Endothelial cell of umbilical vein (primary cell): ENCODE measurements around the gene TXNRD1. TPM values are rescaled to one million over a fixed set of nuclear protein-coding genes. Genes with fewer than 3 reads are reported as not detected.

Experiments used
- BruUV-seq: library from RNA; stranded (reverse); fragments of 400-500 nt; replicated peaks from 2 replicates; lab custom pipeline; 2021; lab: Mats Ljungman, UMichigan
- CTCF ChIA-PET: fragments of 300-600, 350-600 bp; sonication (Branson Sonifier 250); formaldehyde crosslinking; loops from one replicate; lab custom pipeline; 2021; ENCODE audit warnings: antibody characterized with exemption, inconsistent platforms; lab: Charles Lee
- POLR2A ChIA-PET: fragments of 300-600, 350-600 bp; sonication (Branson Sonifier 250); formaldehyde crosslinking; loops from one replicate; lab custom pipeline; 2021; ENCODE audit warnings: antibody characterized with exemption, inconsistent platforms; lab: Charles Lee
- DNase-seq: peaks from one replicate; pipeline ENCODE4 v3.0.0-alpha.2; 2011; ENCODE audit warnings: low read depth, low spot score
- FAIRE-seq: peaks from 2 replicates; lab custom pipeline; 2011; peaks lifted over from hg19 to GRCh38; lab: Jason Lieb, UNC
- H2AFZ ChIP-seq: 2 replicates; pipeline ENCODE4 v1.6.0; 2012; ENCODE audit warnings: low read depth, low read length, control low read depth, inconsistent platforms
- H3K27ac ChIP-seq: 2 replicates; pipeline ENCODE4 v1.5.1; 2011; ENCODE audit warnings: low read depth, mild to moderate bottlenecking, control low read depth, low read length, moderate library complexity; ENCODE audit not compliant: insufficient read depth
- H3K27me3 ChIP-seq, 2 experiments: 2 replicates each; pipeline versions ENCODE4 v1.6.0 to v1.6.1; 2011; ENCODE audit warnings: low read length in 2 of 2, mixed read lengths in 1 of 2; ENCODE audit not compliant: control insufficient read depth in 2 of 2, insufficient read depth in 2 of 2
- H3K36me3 ChIP-seq, 2 experiments: 2 replicates in 1 of 2; 3 replicates in 1 of 2; pipeline ENCODE4 v1.5.1; 2011; ENCODE audit warnings: low read length in 2 of 2, mild to moderate bottlenecking in 1 of 2, moderate library complexity in 1 of 2; ENCODE audit not compliant: control insufficient read depth in 2 of 2, insufficient read depth in 2 of 2; ENCODE audit errors: extremely low read depth in 1 of 2
- H3K4me1 ChIP-seq: 3 replicates; pipeline ENCODE4 v1.5.1; 2011; ENCODE audit warnings: mild to moderate bottlenecking, low read length; ENCODE audit not compliant: control insufficient read depth, insufficient read depth; ENCODE audit errors: extremely low read depth
- H3K4me2 ChIP-seq: 2 replicates; pipeline ENCODE4 v1.6.1; 2011; ENCODE audit warnings: low read length, control low read depth, mixed read lengths; ENCODE audit not compliant: insufficient read depth
- H3K4me3 ChIP-seq, 3 experiments: fragments of 200-600 bp in 1 of 3; sonication (generic), shearing (Covaris generic) in 1 of 3; replicated peaks in 1 of 3; 2 replicates each; pipeline ENCODE4 v1.5.1; 2011 to 2016; ENCODE audit warnings: control low read depth in 3 of 3, low read length in 3 of 3, mild to moderate bottlenecking in 2 of 3, inconsistent platforms in 1 of 3, low read depth in 1 of 3, moderate library complexity in 1 of 3; ENCODE audit not compliant: insufficient read depth in 1 of 3
- H3K79me2 ChIP-seq: 2 replicates; pipeline ENCODE4 v1.6.0; 2012; ENCODE audit warnings: low read length, inconsistent platforms; ENCODE audit not compliant: control insufficient read depth, insufficient read depth
- H3K9ac ChIP-seq: replicated peaks from 2 replicates; pipeline ENCODE3; 2011; ENCODE audit warnings: low read length, control low read depth; ENCODE audit not compliant: insufficient read depth; ENCODE audit errors: extremely low read depth
- H3K9me1 ChIP-seq: replicated peaks from 3 replicates; pipeline ENCODE4 v1.6.0; 2011; ENCODE audit warnings: mild to moderate bottlenecking, low read length; ENCODE audit not compliant: control insufficient read depth, insufficient read depth; ENCODE audit errors: extremely low read depth
- H3K9me3 ChIP-seq: replicated peaks from 2 replicates; pipeline ENCODE4 v1.5.1; 2012; ENCODE audit warnings: low read length, inconsistent platforms; ENCODE audit not compliant: control insufficient read depth, insufficient read depth
- H4K20me1 ChIP-seq: replicated peaks from 2 replicates; pipeline ENCODE3; 2011; ENCODE audit warnings: mild to moderate bottlenecking, low read length; ENCODE audit not compliant: control insufficient read depth, insufficient read depth; ENCODE audit errors: extremely low read depth
- EZH2 ChIP-seq: IDR thresholded peaks from 2 replicates; pipeline ENCODE4 v1.6.1; 2012; ENCODE audit warnings: borderline replicate concordance, low read depth, mild to moderate bottlenecking, moderate library complexity, low read length, inconsistent platforms; ENCODE audit not compliant: severe bottlenecking
- FOS ChIP-seq: IDR thresholded peaks from 2 replicates; pipeline ENCODE4 v1.6.1; 2011; ENCODE audit warnings: mild to moderate bottlenecking, low read length, moderate library complexity, borderline replicate concordance; ENCODE audit not compliant: insufficient read depth
- GATA2 ChIP-seq: IDR thresholded peaks from 2 replicates; pipeline ENCODE4 v1.7.0; 2011; ENCODE audit warnings: low read depth, mild to moderate bottlenecking, moderate library complexity, mixed read lengths, low read length; ENCODE audit not compliant: insufficient read length, insufficient read depth
- JUN ChIP-seq: IDR thresholded peaks from 2 replicates; pipeline ENCODE4 v1.6.1; 2011; ENCODE audit warnings: borderline replicate concordance, low read depth; ENCODE audit not compliant: insufficient read length, insufficient read depth
- MYC ChIP-seq: IDR thresholded peaks from one replicate; pipeline ENCODE4 v1.6.1; 2011; ENCODE audit warnings: mild to moderate bottlenecking, low read depth, low read length
- POLR2A ChIP-seq: IDR thresholded peaks from 2 replicates; pipeline ENCODE4 v1.6.1; 2012; ENCODE audit warnings: low read depth, mild to moderate bottlenecking, control low read depth, low read length
- POLR2AphosphoS5 ChIP-seq: IDR thresholded peaks from 2 replicates; pipeline ENCODE4 v1.6.1; 2012; ENCODE audit warnings: low read depth, mild to moderate bottlenecking, control low read depth, low read length, moderate library complexity; ENCODE audit not compliant: insufficient read depth
- dilution Hi-C: fragments of 300-500 bp; cut with MboI; formaldehyde crosslinking; loops from one replicate; pipeline ENCODE4 v1.15.0; 2019; ENCODE audit warnings: low sequenced_read_pairs; ENCODE audit not compliant: extremely low pct_ligation_motif_present
- intact Hi-C: fragments of 100-400 bp; cut with micrococcal nuclease; formaldehyde crosslinking; loops from one replicate; pipeline ENCODE4 v1.10.0; 2022
- polyA plus RNA-seq, 4 experiments: library from polyadenylated mRNA; depleted of rRNA in 3 of 4; stranded (reverse) in 3 of 4; unstranded in 1 of 4; fragments of >200 nt; gene quantifications; 2 replicates each; pipeline versions ENCODE4 v1.2.1 to v1.2.3, GENCODE V29; 2011 to 2012; ENCODE audit warnings: missing spikeins in 1 of 4
- total RNA-seq: library from RNA; stranded (reverse); gene quantifications from 2 replicates; pipeline ENCODE4 v1.2.3, GENCODE V29; 2021
- TF ChIP-seq, protein P1 (sequence below): IDR thresholded peaks from 2 replicates; pipeline ENCODE4 v1.6.1; 2011; ENCODE audit not compliant: insufficient read depth, insufficient read length
- TF ChIP-seq, protein P2 (sequence below), 2 donors: IDR thresholded peaks; 1 replicate in 1 of 2; 2 replicates in 1 of 2; pipeline ENCODE4 v1.5.1; 2011; ENCODE audit warnings: low read length in 2 of 2, mild to moderate bottlenecking in 2 of 2, moderate library complexity in 2 of 2, control low read depth in 1 of 2, inconsistent platforms in 1 of 2, low read depth in 1 of 2; ENCODE audit not compliant: insufficient read depth in 1 of 2; ENCODE audit errors: extremely low read depth in 1 of 2

Gene TXNRD1
- total and polyA plus RNA-seq, 2 donors (not counting 3 experiments of a cell fraction or from before 2014, with no cell fraction given) = 309 to 566 TPM

DNA sequence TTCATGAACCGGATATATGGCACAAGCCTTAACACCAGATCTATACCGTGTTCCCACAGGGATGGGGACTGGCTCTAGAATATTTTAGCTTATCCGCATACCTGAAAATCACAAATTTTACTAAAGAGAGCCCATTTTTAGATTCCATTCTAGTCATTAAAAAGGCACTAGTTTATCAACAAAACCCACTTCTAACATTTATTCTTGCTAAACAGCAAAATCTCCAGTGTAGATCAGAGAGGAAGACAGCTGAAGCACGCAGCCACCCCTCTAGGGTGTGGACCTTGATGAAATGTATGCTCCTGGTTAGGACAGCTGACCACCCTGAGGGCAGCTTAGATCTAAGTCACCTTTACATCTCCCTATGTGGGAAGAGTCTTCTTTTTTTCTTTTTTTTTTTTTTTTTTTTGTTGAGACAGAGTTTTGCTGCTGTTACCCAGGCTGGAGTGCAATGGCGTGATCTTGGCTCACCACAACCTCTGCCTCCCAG, 150.4 kb downstream of the TXNRD1 start:
- intact Hi-C loops = no loop called here
- Histone ChIP-seq H2AFZ (no peak overlapping the region), H3K9me3 (peaks cover 3% of the 10 kb centered on the region), H3K4me3 (no peak overlapping the region), H3K27me3 (no peaks in the 10 kb centered on the region), H3K4me1 (peaks cover 4% of the 10 kb centered on the region), H3K4me2 (no peak overlapping the region), H3K36me3 (no peaks in the 10 kb centered on the region), H3K27ac (no peak overlapping the region), H4K20me1 (no peaks in the 10 kb centered on the region), H3K9ac (no peak overlapping the region), H3K79me2 (no peaks in the 10 kb centered on the region), H3K9me1 (no peaks in the 10 kb centered on the region)
- ChIA-PET CTCF (interaction anchor here (0.6 to 1.2 kb wide), 2 partner anchors 16 to 158 kb away, joined by 3 to 5 read pairs; no protein-coding TSS in a partner anchor), POLR2A (no interaction called here)
- BruUV-seq = no TSS peak
- FAIRE-seq (no peak), DNase-seq (no peak)
- dilution Hi-C loops = no loop called here
- TF ChIP-seq POLR2A (no peak), POLR2AphosphoS5 (no peak), GATA2 (no peak), FOS (no peak), JUN (no peak), EZH2 (no peak), MYC (no peak)
- TF ChIP-seq, protein P1, sequence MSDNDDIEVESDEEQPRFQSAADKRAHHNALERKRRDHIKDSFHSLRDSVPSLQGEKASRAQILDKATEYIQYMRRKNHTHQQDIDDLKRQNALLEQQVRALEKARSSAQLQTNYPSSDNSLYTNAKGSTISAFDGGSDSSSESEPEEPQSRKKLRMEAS = no peak
- TF ChIP-seq, protein P2, sequence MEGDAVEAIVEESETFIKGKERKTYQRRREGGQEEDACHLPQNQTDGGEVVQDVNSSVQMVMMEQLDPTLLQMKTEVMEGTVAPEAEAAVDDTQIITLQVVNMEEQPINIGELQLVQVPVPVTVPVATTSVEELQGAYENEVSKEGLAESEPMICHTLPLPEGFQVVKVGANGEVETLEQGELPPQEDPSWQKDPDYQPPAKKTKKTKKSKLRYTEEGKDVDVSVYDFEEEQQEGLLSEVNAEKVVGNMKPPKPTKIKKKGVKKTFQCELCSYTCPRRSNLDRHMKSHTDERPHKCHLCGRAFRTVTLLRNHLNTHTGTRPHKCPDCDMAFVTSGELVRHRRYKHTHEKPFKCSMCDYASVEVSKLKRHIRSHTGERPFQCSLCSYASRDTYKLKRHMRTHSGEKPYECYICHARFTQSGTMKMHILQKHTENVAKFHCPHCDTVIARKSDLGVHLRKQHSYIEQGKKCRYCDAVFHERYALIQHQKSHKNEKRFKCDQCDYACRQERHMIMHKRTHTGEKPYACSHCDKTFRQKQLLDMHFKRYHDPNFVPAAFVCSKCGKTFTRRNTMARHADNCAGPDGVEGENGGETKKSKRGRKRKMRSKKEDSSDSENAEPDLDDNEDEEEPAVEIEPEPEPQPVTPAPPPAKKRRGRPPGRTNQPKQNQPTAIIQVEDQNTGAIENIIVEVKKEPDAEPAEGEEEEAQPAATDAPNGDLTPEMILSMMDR (IDR thresholded peaks at IDR 0.05; ENCODE audit: extremely low read depth in 1 of 2, insufficient read depth in 1 of 2, low read depth in 1 of 2, low read length in 2 of 2) = no peak
